Measurements from ENCODE around the gene RPL39L.
A peak's percentile ranks its signal among the peaks of the same experiment; 100 is the strongest.

RPL39L gene

DNA sequence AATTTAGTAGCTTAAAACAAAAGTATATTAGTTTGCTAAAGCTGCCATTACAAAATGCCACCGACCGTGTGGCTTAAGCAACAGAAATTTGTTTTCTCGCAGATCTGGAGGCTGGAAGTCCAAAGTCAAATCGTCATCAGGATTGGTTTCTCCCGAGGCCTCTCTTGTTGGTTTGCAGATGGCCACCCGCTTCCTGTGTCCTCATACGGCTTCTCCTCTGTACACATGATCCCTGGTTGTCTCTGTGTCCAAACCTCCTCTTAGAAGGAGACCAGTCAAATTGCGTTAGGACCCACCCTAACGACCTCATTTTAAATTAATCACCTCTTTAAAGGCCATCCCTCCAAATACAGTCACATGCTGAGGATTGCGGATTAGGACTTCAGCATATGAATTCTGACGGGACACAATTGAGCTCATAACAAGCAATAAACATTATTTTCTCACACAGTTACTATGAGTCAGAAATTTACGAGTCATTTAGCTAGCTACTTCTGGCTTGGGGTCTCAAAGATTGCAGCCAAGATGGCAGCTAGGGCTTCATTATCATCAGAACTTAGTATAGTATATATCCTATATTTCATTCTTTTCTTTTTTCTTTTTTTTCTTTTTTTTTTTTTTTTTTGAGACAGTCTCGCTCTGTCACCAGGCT, 58.4 kb downstream of the RPL39L start:
- H3K4me3 ChIP-seq = no peak overlapping the region
- no peak overlapping the region for H3K9ac ChIP-seq (ENCODE audit: insufficient read length)
- no peaks in the 10 kb centered on the region for H3K9me3 ChIP-seq (ENCODE audit: low read depth, low read length)
- no peak for DNase-seq (ENCODE audit: low read depth, low spot score)
- TF ChIP-seq POLR2AphosphoS5 (IDR thresholded peaks at IDR 0.05; ENCODE audit: borderline replicate concordance, low read depth, low read length) = no peak
- TF ChIP-seq FOXP2 (optimal IDR thresholded peaks at IDR 0.05; ENCODE audit: control extremely low read depth, extremely low read length, insufficient read depth) = no peak
- no peak for TF ChIP-seq EZH2 (IDR thresholded peaks at IDR 0.05)
- no peaks in the 10 kb centered on the region; the same call in 1 of the 2 replicates for H3K36me3 ChIP-seq (ENCODE audit: insufficient read depth, low read length)
- no peak overlapping the region for H3K27ac ChIP-seq

- DNase-seq (ENCODE audit: low read depth, low spot score) = no peak
- H3K36me3 ChIP-seq (ENCODE audit: insufficient read depth, low read length) = no peaks in the 10 kb centered on the region; the same call in 1 of the 2 replicates
- H3K27ac ChIP-seq = no peak overlapping the region
- no peak for TF ChIP-seq POLR2AphosphoS5 (IDR thresholded peaks at IDR 0.05; ENCODE audit: borderline replicate concordance, low read depth, low read length)
- no peak for TF ChIP-seq EZH2 (IDR thresholded peaks at IDR 0.05)
- TF ChIP-seq FOXP2 (optimal IDR thresholded peaks at IDR 0.05; ENCODE audit: control extremely low read depth, extremely low read length, insufficient read depth) = no peak
- H3K4me3 ChIP-seq = no peak overlapping the region
- H3K9ac ChIP-seq (ENCODE audit: insufficient read length) = no peak overlapping the region
- no peaks in the 10 kb centered on the region for H3K9me3 ChIP-seq (ENCODE audit: low read depth, low read length)
These were observed 59.9 kb downstream of the RPL39L start for GRCh38 chr3:187079090-187080022.

DNA sequence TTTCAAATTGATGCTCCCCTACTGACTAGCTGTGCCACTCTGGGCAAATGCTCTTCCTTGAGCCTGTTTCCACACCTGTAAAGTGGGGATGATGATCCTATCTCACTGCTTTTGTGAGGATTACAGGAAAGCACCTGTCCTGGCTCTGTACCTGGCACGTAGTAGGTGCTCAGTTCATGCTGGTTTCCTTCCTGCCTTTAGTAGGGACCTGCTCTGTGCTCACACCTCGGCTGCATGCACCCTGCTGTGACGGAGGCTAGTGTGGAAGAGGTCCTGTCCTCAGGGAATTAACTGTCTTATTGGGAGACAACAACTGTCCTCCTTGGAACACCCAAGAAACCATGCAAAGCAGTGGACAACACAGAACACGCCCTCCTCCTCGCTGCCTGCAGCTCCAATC, 61.8 kb downstream of the RPL39L start:
- DNase-seq (ENCODE audit: low read depth, low spot score) = no peak
- TF ChIP-seq FOXP2 (optimal IDR thresholded peaks at IDR 0.05; ENCODE audit: control extremely low read depth, extremely low read length, insufficient read depth) (no peak), EZH2 (IDR thresholded peaks at IDR 0.05) (no peak), POLR2AphosphoS5 (IDR thresholded peaks at IDR 0.05; ENCODE audit: borderline replicate concordance, low read depth, low read length) (no peak)
- H3K9ac ChIP-seq (ENCODE audit: insufficient read length) = no peak overlapping the region
- no peak overlapping the region for H3K27ac ChIP-seq
- H3K9me3 ChIP-seq (ENCODE audit: low read depth, low read length) = no peaks in the 10 kb centered on the region
- no peak overlapping the region for H3K4me3 ChIP-seq
- H3K36me3 ChIP-seq (ENCODE audit: insufficient read depth, low read length) = peaks cover 8% of the 10 kb centered on the region

DNA sequence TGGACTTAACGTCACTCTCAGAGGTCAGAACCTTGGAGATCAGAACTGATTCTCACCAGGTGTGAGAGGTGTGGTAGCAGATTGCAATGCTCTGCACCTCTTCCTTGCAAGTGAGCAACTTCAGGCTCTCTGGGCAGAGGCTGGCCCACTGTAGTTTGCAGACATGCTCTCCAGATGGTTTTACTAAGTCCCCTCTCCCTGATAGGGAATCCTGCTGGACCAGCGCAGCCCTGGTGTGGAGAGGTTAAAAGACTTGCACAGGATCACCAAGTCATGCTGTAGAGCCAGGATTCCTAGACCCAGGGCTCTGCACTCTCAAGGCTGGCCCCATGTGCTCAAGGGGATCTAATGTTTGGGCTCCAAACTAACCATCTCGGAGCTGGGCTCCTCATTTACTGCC, 62.2 kb downstream of the RPL39L start:
- DNase-seq (ENCODE audit: low read depth, low spot score) = no peak
- Histone ChIP-seq H3K27ac (no peak overlapping the region), H3K9ac (ENCODE audit: insufficient read length) (no peak overlapping the region), H3K36me3 (ENCODE audit: insufficient read depth, low read length) (peaks cover 8% of the 10 kb centered on the region), H3K9me3 (ENCODE audit: low read depth, low read length) (no peaks in the 10 kb centered on the region), H3K4me3 (no peak overlapping the region)
- TF ChIP-seq POLR2AphosphoS5 (IDR thresholded peaks at IDR 0.05; ENCODE audit: borderline replicate concordance, low read depth, low read length) (no peak), FOXP2 (optimal IDR thresholded peaks at IDR 0.05; ENCODE audit: control extremely low read depth, extremely low read length, insufficient read depth) (no peak), EZH2 (IDR thresholded peaks at IDR 0.05) (no peak)

DNA sequence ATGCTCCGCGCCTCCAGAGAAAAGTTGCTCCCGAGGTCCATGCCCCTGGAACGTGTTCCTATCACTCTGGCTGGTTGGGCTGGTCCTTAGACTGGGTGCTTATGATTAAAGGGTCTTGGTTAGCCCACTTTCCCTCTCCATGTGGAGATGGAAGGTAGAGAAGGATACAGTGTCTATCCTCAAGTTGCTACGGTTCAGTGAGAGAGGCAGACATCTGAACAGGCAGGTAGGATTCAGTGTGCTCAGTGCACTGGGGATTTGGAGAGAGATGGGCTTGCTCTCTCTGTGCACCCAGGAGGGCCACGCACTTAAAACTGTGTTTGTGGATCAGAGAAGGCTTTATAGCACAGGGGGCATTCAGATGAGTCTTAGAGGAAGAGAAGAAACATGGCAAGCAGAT, 63.0 kb downstream of the RPL39L start:
- Histone ChIP-seq H3K9me3 (ENCODE audit: low read depth, low read length) (no peaks in the 10 kb centered on the region), H3K9ac (ENCODE audit: insufficient read length) (no peak overlapping the region), H3K27ac (no peak overlapping the region), H3K4me3 (no peak overlapping the region), H3K36me3 (ENCODE audit: insufficient read depth, low read length) (peaks cover 8% of the 10 kb centered on the region)
- no peak for DNase-seq (ENCODE audit: low read depth, low spot score)
- TF ChIP-seq POLR2AphosphoS5 (IDR thresholded peaks at IDR 0.05; ENCODE audit: borderline replicate concordance, low read depth, low read length) (no peak), FOXP2 (optimal IDR thresholded peaks at IDR 0.05; ENCODE audit: control extremely low read depth, extremely low read length, insufficient read depth) (no peak)

GRCh38 chr3:187074846-187075245, 64.5 kb downstream of the RPL39L start:
- Histone ChIP-seq H3K4me3 (no peak overlapping the region), H3K27ac (no peak overlapping the region), H3K36me3 (ENCODE audit: insufficient read depth, low read length) (peaks cover 10% of the 10 kb centered on the region), H3K9ac (ENCODE audit: insufficient read length) (no peak overlapping the region), H3K9me3 (ENCODE audit: low read depth, low read length) (no peaks in the 10 kb centered on the region)
- no peak for TF ChIP-seq FOXP2 (optimal IDR thresholded peaks at IDR 0.05; ENCODE audit: control extremely low read depth, extremely low read length, insufficient read depth)
- no peak for TF ChIP-seq POLR2AphosphoS5 (IDR thresholded peaks at IDR 0.05; ENCODE audit: borderline replicate concordance, low read depth, low read length)
- no peak for TF ChIP-seq EZH2 (IDR thresholded peaks at IDR 0.05)
- no peak for DNase-seq (ENCODE audit: low read depth, low spot score)

- no peak overlapping the region for H3K9ac ChIP-seq (ENCODE audit: insufficient read length)
- no peak overlapping the region for H3K4me3 ChIP-seq
- H3K9me3 ChIP-seq (ENCODE audit: low read depth, low read length) = no peaks in the 10 kb centered on the region
- H3K27ac ChIP-seq = no peak overlapping the region
- no peak for TF ChIP-seq EZH2 (IDR thresholded peaks at IDR 0.05)
- no peak for TF ChIP-seq FOXP2 (optimal IDR thresholded peaks at IDR 0.05; ENCODE audit: control extremely low read depth, extremely low read length, insufficient read depth)
- no peak for TF ChIP-seq POLR2AphosphoS5 (IDR thresholded peaks at IDR 0.05; ENCODE audit: borderline replicate concordance, low read depth, low read length)
- no peak for DNase-seq (ENCODE audit: low read depth, low spot score)
- peaks cover 15% of the 10 kb centered on the region for H3K36me3 ChIP-seq (ENCODE audit: insufficient read depth, low read length)
These were observed 65.7 kb downstream of the RPL39L start for GRCh38 chr3:187073581-187074098.

DNA sequence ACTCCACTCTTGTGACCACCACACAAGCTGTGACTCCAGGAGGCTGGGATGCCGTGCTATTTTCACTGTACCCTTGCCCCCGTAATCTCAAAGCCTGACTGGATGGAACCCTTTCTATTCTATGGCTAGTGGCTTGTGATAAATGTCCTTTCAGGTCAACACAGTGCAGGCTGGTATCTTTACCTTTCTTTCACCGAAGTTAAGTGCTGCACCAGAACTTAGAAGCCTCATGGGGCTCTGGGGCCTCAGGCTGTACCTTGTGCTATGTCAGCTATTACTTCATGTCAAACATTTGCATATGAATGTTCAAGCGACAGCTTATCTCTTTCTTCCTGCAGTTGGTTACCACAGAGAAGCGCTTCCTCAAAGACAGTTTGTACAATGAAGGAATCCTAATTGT, 66.8 kb downstream of the RPL39L start:
- peak; percentile 79 for DNase-seq (ENCODE audit: low read depth, low spot score)
- Histone ChIP-seq H3K36me3 (ENCODE audit: insufficient read depth, low read length) (peaks cover 15% of the 10 kb centered on the region), H3K9ac (ENCODE audit: insufficient read length) (no peak overlapping the region), H3K9me3 (ENCODE audit: low read depth, low read length) (no peaks in the 10 kb centered on the region), H3K27ac (0 out of 2 replicates have a peak overlapping the region, but pooled peaks have one; percentile 6), H3K4me3 (peak overlapping the region; percentile 42)
- TF ChIP-seq FOXP2 (optimal IDR thresholded peaks at IDR 0.05; ENCODE audit: control extremely low read depth, extremely low read length, insufficient read depth) (no peak), POLR2AphosphoS5 (IDR thresholded peaks at IDR 0.05; ENCODE audit: borderline replicate concordance, low read depth, low read length) (no peak), EZH2 (IDR thresholded peaks at IDR 0.05) (no peak)
